AG10803 (cell line): ENCODE results near the gene CD40.
A peak's percentile ranks its signal among the peaks of the same experiment; 100 is the strongest.

Experiments used
- DNase-seq: peaks from one replicate; pipeline ENCODE4 v3.0.0; 2010; ENCODE audit warnings: low read depth
- H3K4me3 ChIP-seq: 2 replicates; pipeline ENCODE4 v1.5.1; 2011; ENCODE audit warnings: mild to moderate bottlenecking, low read length, control low read depth
- CTCF ChIP-seq: conservative IDR thresholded peaks from 2 replicates; pipeline ENCODE4 v1.5.1; 2011; ENCODE audit warnings: mild to moderate bottlenecking, low read length, control low read depth, inconsistent platforms

Gene CD40

GRCh38 chr20:46108976-46109375 lies 9.1 kb upstream of the CD40 start:
- TF ChIP-seq CTCF: no peak
- no peak for DNase-seq
- no peak overlapping the region for H3K4me3 ChIP-seq

GRCh38 chr20:46111028-46111835 lies 6.9 kb upstream of the CD40 start:
- no peak for TF ChIP-seq CTCF
- DNase-seq: no peak
- no peak overlapping the region for H3K4me3 ChIP-seq

- no peak for DNase-seq
- H3K4me3 ChIP-seq: no peak overlapping the region
- TF ChIP-seq CTCF: no peak
These were observed 6.3 kb upstream of the CD40 start for GRCh38 chr20:46111836-46112212.

GRCh38 chr20:46112430-46113112 lies 5.5 kb upstream of the CD40 start:
- no peak for TF ChIP-seq CTCF
- no peak for DNase-seq
- no peak overlapping the region for H3K4me3 ChIP-seq

- no peak overlapping the region for H3K4me3 ChIP-seq
- TF ChIP-seq CTCF: no peak
- no peak for DNase-seq
These were observed 5.0 kb upstream of the CD40 start for GRCh38 chr20:46113113-46113470.

GRCh38 chr20:46114449-46114848 lies 3.7 kb upstream of the CD40 start:
- no peak for DNase-seq
- no peak overlapping the region for H3K4me3 ChIP-seq
- no peak for TF ChIP-seq CTCF

GRCh38 chr20:46118481-46119020 lies 437 bp downstream of the CD40 start:
- H3K4me3 ChIP-seq: peak overlapping the region; percentile 58
- no peak for TF ChIP-seq CTCF

More at GRCh38 chr20:46118481-46119020, 437 bp downstream of the CD40 start:
- no peak for DNase-seq
